CD4-positive, CD25-positive, alpha-beta regulatory T cell (primary cell): ENCODE data around the gene AMPD2. TPM values are rescaled to one million over a fixed set of nuclear protein-coding genes. Genes with fewer than 3 reads are reported as not detected.
"Not testable (repeated sequence)": the region's sequence is repeated elsewhere in the genome, so short reads cannot be mapped to it uniquely, and the experiment has no call there.

Source experiments
- ATAC-seq, 2 donors: fragments of 150-1000 bp; cut with Tn5 transposase; one replicate each; pipeline ENCODE4 v1.10.0; 2021; ENCODE audit warnings: low read depth in 2 of 2, moderate number of reproducible peaks in 2 of 2, moderate library complexity in 1 of 2
- DNase-seq, 3 donors: peaks; one replicate each; pipeline versions ENCODE4 v3.0.0 to v3.0.0-alpha.2; 2012 to 2022; ENCODE audit warnings: mixed read lengths in 1 of 3
- H3K27ac ChIP-seq: one replicate; pipeline ENCODE4 v1.7.0; 2013; ENCODE audit warnings: mild to moderate bottlenecking, low read length; ENCODE audit not compliant: insufficient read depth, poor library complexity, severe bottlenecking
- H3K27me3 ChIP-seq: one replicate; pipeline ENCODE4 v1.7.0; 2013; ENCODE audit warnings: low read length; ENCODE audit not compliant: control insufficient read depth, insufficient read depth
- H3K36me3 ChIP-seq: one replicate; pipeline ENCODE4 v1.7.0; 2013; ENCODE audit warnings: mild to moderate bottlenecking, low read length, moderate library complexity; ENCODE audit not compliant: control insufficient read depth, insufficient read depth
- H3K4me1 ChIP-seq: 2 replicates; pipeline ENCODE4 v1.7.0; 2013; ENCODE audit warnings: mild to moderate bottlenecking, low read length; ENCODE audit not compliant: insufficient read depth, control insufficient read depth, poor library complexity, severe bottlenecking
- H3K4me3 ChIP-seq: one replicate; pipeline ENCODE4 v1.7.0; 2013; ENCODE audit warnings: low read depth, mild to moderate bottlenecking, low read length, moderate library complexity
- H3K9me3 ChIP-seq, 2 experiments: 1 replicate in 1 of 2; 2 replicates in 1 of 2; pipeline ENCODE4 v1.7.0; 2013; ENCODE audit warnings: low read length in 2 of 2, mild to moderate bottlenecking in 1 of 2, moderate library complexity in 1 of 2; ENCODE audit not compliant: control insufficient read depth in 2 of 2
- H3K27ac Mint-ChIP-seq, 3 donors: one replicate each; pipeline ENCODE4 v1.8.0; 2020 to 2022; ENCODE audit warnings: mild to moderate bottlenecking in 3 of 3, mixed read lengths in 3 of 3, moderate library complexity in 2 of 3
- H3K27me3 Mint-ChIP-seq: one replicate; pipeline ENCODE4 v1.8.0; 2022; ENCODE audit warnings: mild to moderate bottlenecking, mixed read lengths
- H3K36me3 Mint-ChIP-seq: one replicate; pipeline ENCODE4 v1.8.0; 2020; ENCODE audit warnings: mixed read lengths
- H3K4me1 Mint-ChIP-seq, 4 donors: one replicate each; pipeline ENCODE4 v1.8.0; 2020 to 2022; ENCODE audit warnings: mixed read lengths in 4 of 4, mild to moderate bottlenecking in 1 of 4
- H3K4me3 Mint-ChIP-seq, 4 donors: one replicate each; pipeline ENCODE4 v1.8.0; 2020 to 2022; ENCODE audit warnings: mild to moderate bottlenecking in 4 of 4, mixed read lengths in 4 of 4, moderate library complexity in 3 of 4
- H3K9me3 Mint-ChIP-seq, 7 donors: one replicate each; pipeline ENCODE4 v1.8.0; 2020 to 2022; ENCODE audit warnings: mixed read lengths in 7 of 7, mild to moderate bottlenecking in 3 of 7, moderate library complexity in 2 of 7
- polyA plus RNA-seq, 4 donors: library from polyadenylated mRNA; unstranded; fragments of 300-500 nt; fragmentation: Illumina TruSeq; gene quantifications; one replicate each; pipeline ENCODE4 v1.2.3, GENCODE V29; 2021
- total RNA-seq: library from RNA; stranded (reverse); gene quantifications from one replicate; pipeline ENCODE4 v1.2.3, GENCODE V29; 2022

Gene AMPD2
- total and polyA plus RNA-seq, 5 donors from 2014 or later: 23.3 to 203 (median 27.8) TPM

DNA sequence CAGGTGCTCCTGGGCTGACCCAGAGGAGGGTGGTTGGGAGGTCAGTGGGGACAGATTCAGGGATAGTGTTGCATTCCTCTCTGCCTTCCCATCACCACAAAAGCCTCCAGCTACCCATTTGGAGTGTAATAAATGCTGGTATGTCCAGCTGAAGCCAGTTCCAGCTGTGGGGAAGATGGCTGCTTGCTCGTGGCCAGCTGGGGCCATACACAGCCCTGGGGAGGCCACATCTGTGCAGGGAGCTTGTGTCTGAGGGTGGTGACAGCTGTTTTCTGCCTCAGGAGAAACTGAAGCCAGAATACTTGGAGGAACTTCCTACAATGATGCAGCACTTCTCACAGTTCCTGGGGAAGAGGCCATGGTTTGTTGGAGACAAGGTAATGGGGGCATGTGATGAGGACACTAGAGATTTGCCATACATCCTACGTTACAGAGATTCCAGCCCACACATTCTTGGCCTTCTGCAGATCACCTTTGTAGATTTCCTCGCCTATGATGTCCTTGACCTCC lies 39.0 kb downstream of the AMPD2 start:
- Histone ChIP-seq H3K27me3 (no peaks in the 10 kb centered on the region), H3K27ac (no peak overlapping the region), H3K9me3 (no peaks in the 10 kb centered on the region), H3K4me3 (no peak overlapping the region), H3K36me3 (no peaks in the 10 kb centered on the region), H3K4me1 (peaks cover 13% of the 10 kb centered on the region)
- Mint-ChIP-seq H3K27ac (no peak overlapping the region), H3K9me3 (peaks cover 0 to 1% (median 0%) of the 10 kb centered on the region in 7 donors), H3K4me1 (peaks cover 0 to 17% (median 8%) of the 10 kb centered on the region in 4 donors), H3K27me3 (peaks cover under 1% of the 10 kb centered on the region), H3K4me3 (peak overlapping the region in 1 of 4 donors; percentile 79), H3K36me3 (no peaks in the 10 kb centered on the region)
- DNase-seq: no peak
- no peak for ATAC-seq

DNA sequence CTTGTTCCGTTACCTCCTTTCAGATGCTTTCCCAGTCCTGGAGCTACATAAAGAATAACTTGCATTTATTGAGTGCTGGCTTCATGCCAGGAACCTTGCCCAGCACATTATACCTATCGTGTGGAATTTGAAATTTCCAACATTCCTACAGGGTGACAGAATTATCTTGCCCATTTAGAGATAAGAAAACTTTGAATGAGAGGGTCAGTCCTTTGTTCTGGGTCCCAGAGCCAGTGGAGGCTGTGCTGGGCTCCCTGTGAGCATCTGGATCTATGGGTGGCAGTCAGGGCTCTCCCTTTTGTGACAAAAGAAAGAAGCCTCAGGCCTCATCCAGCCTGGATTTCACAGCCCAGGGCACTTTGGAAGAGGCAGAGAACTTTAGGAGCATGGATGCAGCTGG lies 39.5 kb downstream of the AMPD2 start:
- Mint-ChIP-seq H3K36me3 (no peaks in the 10 kb centered on the region), H3K27ac (no peak overlapping the region), H3K4me1 (peaks cover 0 to 17% (median 8%) of the 10 kb centered on the region in 4 donors), H3K4me3 (peak overlapping the region in 1 of 4 donors; percentile 75), H3K9me3 (peaks cover 0 to 1% (median 0%) of the 10 kb centered on the region in 7 donors), H3K27me3 (no peaks in the 10 kb centered on the region)
- no peak for DNase-seq
- H3K36me3 ChIP-seq: no peaks in the 10 kb centered on the region
- no peak for ATAC-seq
- H3K27me3 ChIP-seq: no peaks in the 10 kb centered on the region
- no peak overlapping the region for H3K27ac ChIP-seq
- H3K4me1 ChIP-seq: peaks cover 13% of the 10 kb centered on the region
- no peaks in the 10 kb centered on the region for H3K9me3 ChIP-seq
- H3K4me3 ChIP-seq: no peak overlapping the region

DNA sequence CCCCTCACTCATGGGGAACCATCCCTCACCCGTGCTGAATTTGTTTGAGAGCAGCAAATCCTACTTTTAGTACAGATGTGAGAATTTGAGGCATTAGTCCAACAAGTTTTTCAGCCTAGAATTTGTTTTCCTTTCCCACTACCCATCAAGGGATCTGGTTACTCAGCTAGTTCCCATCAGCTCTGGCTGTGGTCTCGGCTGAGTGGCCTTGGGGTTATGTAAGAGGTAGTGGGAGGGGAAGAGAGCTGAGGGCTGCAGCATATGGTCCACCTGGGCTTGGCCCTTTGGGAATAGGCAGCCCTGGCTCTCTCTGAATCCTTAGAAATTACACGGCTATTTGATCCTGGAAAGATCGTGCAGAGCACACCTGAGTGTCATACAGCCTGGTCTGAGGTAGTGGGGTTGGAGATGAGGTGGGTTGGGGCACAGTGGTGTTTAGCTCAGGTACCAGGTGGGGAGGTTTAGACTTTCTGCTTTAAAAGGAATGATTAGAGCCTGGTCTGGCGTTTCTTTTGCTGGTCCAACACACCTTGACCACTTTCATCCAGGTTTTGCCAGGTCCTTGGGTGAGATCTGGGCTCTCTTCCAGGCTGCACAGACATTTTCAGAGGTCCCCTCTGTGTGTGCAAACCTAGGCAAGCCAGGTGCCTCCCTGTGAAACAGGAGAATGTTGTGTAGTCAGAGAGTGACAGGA lies 40.5 kb downstream of the AMPD2 start:
- no peaks in the 10 kb centered on the region for H3K36me3 Mint-ChIP-seq
- Histone ChIP-seq H3K27me3 (no peaks in the 10 kb centered on the region), H3K9me3 (no peaks in the 10 kb centered on the region), H3K4me1 (peaks cover 12% of the 10 kb centered on the region), H3K27ac (no peak overlapping the region), H3K36me3 (no peaks in the 10 kb centered on the region), H3K4me3 (no peak overlapping the region)
- no peak for ATAC-seq
- H3K27ac Mint-ChIP-seq: peak overlapping the region in 1 of 3 donors; percentile 32
- H3K4me1 Mint-ChIP-seq: peaks cover 0 to 14% (median 3%) of the 10 kb centered on the region in 4 donors
- no peak for DNase-seq
- H3K9me3 Mint-ChIP-seq: peaks cover 0 to 1% (median 0%) of the 10 kb centered on the region in 7 donors
- no peak overlapping the region for H3K4me3 Mint-ChIP-seq
- H3K27me3 Mint-ChIP-seq: no peaks in the 10 kb centered on the region

GRCh38 chr1:109660691-109661026 lies 41.0 kb downstream of the AMPD2 start:
- not testable (repeated sequence) for H3K4me3 Mint-ChIP-seq, H3K36me3 ChIP-seq, H3K36me3 Mint-ChIP-seq, H3K4me3 ChIP-seq, H3K27ac Mint-ChIP-seq, H3K9me3 ChIP-seq, H3K4me1 ChIP-seq, H3K27me3 Mint-ChIP-seq, H3K4me1 Mint-ChIP-seq, DNase-seq, H3K9me3 Mint-ChIP-seq, ATAC-seq, H3K27ac ChIP-seq, H3K27me3 ChIP-seq

DNA sequence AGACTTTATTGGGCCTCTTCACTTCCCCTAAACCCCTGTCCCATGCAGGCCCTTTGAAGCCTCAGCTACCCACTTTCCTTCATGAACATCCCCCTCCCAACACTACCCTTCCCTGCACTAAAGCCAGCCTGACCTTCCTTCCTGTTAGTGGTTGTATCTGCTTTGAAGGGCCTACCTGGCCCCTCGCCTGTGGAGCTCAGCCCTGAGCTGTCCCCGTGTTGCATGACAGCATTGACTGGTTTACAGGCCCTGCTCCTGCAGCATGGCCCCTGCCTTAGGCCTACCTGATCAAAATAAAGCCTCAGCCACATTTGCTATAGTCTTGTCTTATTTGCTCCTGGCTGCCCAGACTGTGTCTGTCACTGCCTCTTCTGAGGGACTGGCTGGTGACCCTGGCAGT lies 41.8 kb downstream of the AMPD2 start:
- no peak for ATAC-seq
- Histone ChIP-seq H3K4me1 (peaks cover 3% of the 10 kb centered on the region), H3K36me3 (no peaks in the 10 kb centered on the region), H3K9me3 (no peaks in the 10 kb centered on the region), H3K4me3 (no peak overlapping the region), H3K27ac (no peak overlapping the region), H3K27me3 (no peaks in the 10 kb centered on the region)
- Mint-ChIP-seq H3K4me1 (peaks cover 0 to 3% (median 0%) of the 10 kb centered on the region in 4 donors), H3K36me3 (no peaks in the 10 kb centered on the region), H3K9me3 (peaks cover 0 to 1% (median 0%) of the 10 kb centered on the region in 7 donors), H3K27me3 (no peaks in the 10 kb centered on the region), H3K4me3 (no peak overlapping the region), H3K27ac (peak overlapping the region in 1 of 3 donors; percentile 90)
- no peak for DNase-seq

- H3K36me3 ChIP-seq: no peaks in the 10 kb centered on the region
- Mint-ChIP-seq H3K4me1 (peaks cover 5 to 18% (median 9%) of the 10 kb centered on the region in 4 donors), H3K27ac (no peak overlapping the region), H3K9me3 (peaks cover 0 to 1% (median 0%) of the 10 kb centered on the region in 7 donors), H3K36me3 (no peaks in the 10 kb centered on the region), H3K27me3 (no peaks in the 10 kb centered on the region), H3K4me3 (no peak overlapping the region)
- no peaks in the 10 kb centered on the region for H3K27me3 ChIP-seq
- peaks cover 10% of the 10 kb centered on the region for H3K4me1 ChIP-seq
- H3K27ac ChIP-seq: no peak overlapping the region
- no peak overlapping the region for H3K4me3 ChIP-seq
- no peak for ATAC-seq
- H3K9me3 ChIP-seq: no peaks in the 10 kb centered on the region
- no peak for DNase-seq
Measured at GRCh38 chr1:109664671-109665070, 45.0 kb downstream of the AMPD2 start.

GRCh38 chr1:109667452-109668122 lies 48.0 kb downstream of the AMPD2 start, which contains the start of gene GSTM2:
Gene GSTM2, plus strand, starts transcription at chr1:109668057. Its CDS starts 59 bp downstream, at chr1:109668116.
- H3K4me1 ChIP-seq: peaks cover 10% of the 10 kb centered on the region
- no peak within 1 kb of the TSS for H3K4me3 ChIP-seq
- peak; percentile 59 to 85 (median 62) for DNase-seq
- H3K27ac ChIP-seq: no peak within 1 kb of the TSS
- Mint-ChIP-seq H3K4me3 (peak within 1 kb of the TSS; percentile 49 to 86 (median 76)), H3K4me1 (peaks cover 5 to 23% (median 10%) of the 10 kb centered on the region in 4 donors), H3K36me3 (no peaks in the 10 kb centered on the region), H3K27ac (peak within 1 kb of the TSS in 2 of 3 donors; percentile 34 to 36), H3K27me3 (no peaks in the 10 kb centered on the region), H3K9me3 (no peaks in the 10 kb centered on the region)
- H3K27me3 ChIP-seq: no peaks in the 10 kb centered on the region
- ATAC-seq: peak; percentile 88 to 94
- no peaks in the 10 kb centered on the region for H3K36me3 ChIP-seq
- H3K9me3 ChIP-seq: no peaks in the 10 kb centered on the region
